GM18508 (cell line): Measurements from ENCODE around the gene RALGDS.

Experiments used
- ATAC-seq: cut with Tn5 transposase; IDR thresholded peaks from one replicate; pipeline ENCODE4 v1.9.1; 2021; ENCODE audit warnings: moderate number of reproducible peaks; ENCODE audit not compliant: insufficient read depth, unreplicated experiment

RALGDS gene

GRCh38 chr9:133151601-133152525, 30.8 kb upstream of the RALGDS start:
- no peak for ATAC-seq

- no peak for ATAC-seq
These were observed 30.0 kb upstream of the RALGDS start for GRCh38 chr9:133151041-133151440.

GRCh38 chr9:133149130-133150015, 28.3 kb upstream of the RALGDS start:
- ATAC-seq = no peak

GRCh38 chr9:133148199-133149129, 27.4 kb upstream of the RALGDS start:
- no peak for ATAC-seq

GRCh38 chr9:133147412-133148198, 26.6 kb upstream of the RALGDS start:
- ATAC-seq = no peak

GRCh38 chr9:133146746-133147411, 25.8 kb upstream of the RALGDS start:
- no peak for ATAC-seq

GRCh38 chr9:133144904-133145851, 24.1 kb upstream of the RALGDS start:
- ATAC-seq = no peak

GRCh38 chr9:133144142-133144903, 23.3 kb upstream of the RALGDS start:
- no peak for ATAC-seq

- no peak for ATAC-seq
These were observed 22.6 kb upstream of the RALGDS start for GRCh38 chr9:133143639-133144141.

GRCh38 chr9:133142684-133143622, 21.9 kb upstream of the RALGDS start:
- ATAC-seq = no peak

- no peak for ATAC-seq
These were observed 21.0 kb upstream of the RALGDS start for GRCh38 chr9:133141833-133142595.

- ATAC-seq = no peak
These were observed 19.6 kb upstream of the RALGDS start for GRCh38 chr9:133140606-133141005.

- ATAC-seq = no peak
These were observed 19.1 kb upstream of the RALGDS start for GRCh38 chr9:133140174-133140505.

- no peak for ATAC-seq
These were observed 18.5 kb upstream of the RALGDS start for GRCh38 chr9:133139246-133140173.
